ENCODE data around the gene GDI2.

Gene GDI2

DNA sequence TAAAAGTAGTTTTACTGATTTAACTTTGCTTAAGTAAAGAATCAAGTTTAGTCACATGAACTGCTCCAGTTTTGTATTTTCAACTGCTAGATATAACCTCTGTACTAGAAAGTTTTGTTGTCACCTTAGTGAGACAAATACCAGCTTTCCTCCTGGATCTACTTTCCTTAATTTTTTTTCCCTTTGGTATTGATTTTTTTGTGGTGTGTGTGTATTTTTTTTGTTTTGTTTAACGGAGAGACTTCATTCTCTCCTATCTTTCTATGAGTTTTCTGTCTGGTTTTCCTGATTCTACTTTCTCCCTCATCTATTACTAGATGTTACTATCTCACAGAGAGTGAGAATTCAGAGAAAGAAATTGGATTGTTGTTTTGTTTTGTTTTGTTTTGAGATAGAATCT, 76.6 kb downstream of the GDI2 start:
- no peaks in the 10 kb centered on the region for H3K27me3 ChIP-seq (ENCODE audit: control insufficient read depth, low read length)

GRCh38 chr10:5735119-5735518, 78.1 kb downstream of the GDI2 start:
- Histone ChIP-seq H3K4me2 (ENCODE audit: low read length) (no peak overlapping the region), H3K79me2 (ENCODE audit: control insufficient read depth, low read length) (peaks cover 100% of the 10 kb centered on the region), H3K4me1 (ENCODE audit: control insufficient read depth, low read length) (peaks cover 63% of the 10 kb centered on the region), H3K9me3 (ENCODE audit: control insufficient read depth, insufficient read depth, low read length) (no peaks in the 10 kb centered on the region), H3K36me3 (ENCODE audit: control insufficient read depth, low read length) (peaks cover 99% of the 10 kb centered on the region), H3F3A (ENCODE audit: control insufficient read depth, insufficient read depth) (peaks cover 51% of the 10 kb centered on the region), H3K27ac (ENCODE audit: low read depth, low read length) (no peak overlapping the region), H3K4me3 (ENCODE audit: low read length) (no peak overlapping the region), H4K20me1 (ENCODE audit: control insufficient read depth, insufficient read depth, low read depth, low read length) (peaks cover 21% of the 10 kb centered on the region; the same call in 1 of the 2 replicates), H3K27me3 (ENCODE audit: control insufficient read depth, low read length) (no peaks in the 10 kb centered on the region), H3K9me2 (replicated peaks; ENCODE audit: control insufficient read depth, low read length) (no peaks in the 10 kb centered on the region)
- TF ChIP-seq CTCF (IDR thresholded peaks at IDR 0.05; ENCODE audit: low read depth, low read length, poor library complexity, severe bottlenecking) (no peak), EZH2phosphoT487 (IDR thresholded peaks at IDR 0.05; ENCODE audit: borderline replicate concordance, low read length) (no peak)

More for the DNA sequence above, 76.6 kb downstream of the GDI2 start:
- H3K4me1 ChIP-seq (ENCODE audit: control insufficient read depth, low read length), result peaks cover 67% of the 10 kb centered on the region
- H3K79me2 ChIP-seq (ENCODE audit: control insufficient read depth, low read length), result peaks cover 100% of the 10 kb centered on the region
- H4K20me1 ChIP-seq (ENCODE audit: control insufficient read depth, insufficient read depth, low read depth, low read length), result peaks cover 27% of the 10 kb centered on the region; the same call in 1 of the 2 replicates
- no peak for TF ChIP-seq CTCF (IDR thresholded peaks at IDR 0.05; ENCODE audit: low read depth, low read length, poor library complexity, severe bottlenecking)
- TF ChIP-seq EZH2phosphoT487 (IDR thresholded peaks at IDR 0.05; ENCODE audit: borderline replicate concordance, low read length), result no peak
- peaks cover 99% of the 10 kb centered on the region for H3K36me3 ChIP-seq (ENCODE audit: control insufficient read depth, low read length)
- H3K27ac ChIP-seq (ENCODE audit: low read depth, low read length), result no peak overlapping the region
- peaks cover 57% of the 10 kb centered on the region for H3F3A ChIP-seq (ENCODE audit: control insufficient read depth, insufficient read depth)
- H3K4me2 ChIP-seq (ENCODE audit: low read length), result no peak overlapping the region
- H3K9me2 ChIP-seq (replicated peaks; ENCODE audit: control insufficient read depth, low read length), result no peaks in the 10 kb centered on the region
- no peaks in the 10 kb centered on the region for H3K9me3 ChIP-seq (ENCODE audit: control insufficient read depth, insufficient read depth, low read length)
- H3K4me3 ChIP-seq (ENCODE audit: low read length), result no peak overlapping the region

DNA sequence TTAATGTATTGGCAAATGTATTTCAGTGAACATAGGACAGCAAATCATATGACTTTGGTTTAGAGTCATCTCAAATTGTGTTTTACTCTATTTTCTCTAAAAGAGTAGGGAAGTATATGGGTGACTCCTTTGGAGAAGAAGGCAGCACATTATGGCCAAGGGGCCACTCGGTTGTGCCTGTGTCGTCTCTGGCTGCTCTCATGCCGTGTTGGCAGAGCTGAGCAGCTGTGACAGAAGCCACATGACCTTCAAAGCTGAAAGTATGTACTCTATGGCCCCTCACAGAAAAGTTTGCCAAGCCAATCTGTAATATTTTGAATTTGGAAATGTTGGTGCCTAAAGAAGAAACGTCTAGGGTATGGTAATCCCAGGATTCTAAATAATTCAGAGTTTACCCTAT, 81.1 kb downstream of the GDI2 start:
- H4K20me1 ChIP-seq (ENCODE audit: control insufficient read depth, insufficient read depth, low read depth, low read length), result peaks cover 6% of the 10 kb centered on the region; the same call in 1 of the 2 replicates
- peaks cover 37% of the 10 kb centered on the region for H3K4me1 ChIP-seq (ENCODE audit: control insufficient read depth, low read length)
- H3K9me3 ChIP-seq (ENCODE audit: control insufficient read depth, insufficient read depth, low read length), result no peaks in the 10 kb centered on the region
- H3K36me3 ChIP-seq (ENCODE audit: control insufficient read depth, low read length), result peaks cover 97% of the 10 kb centered on the region
- no peak overlapping the region for H3K27ac ChIP-seq (ENCODE audit: low read depth, low read length)
- H3F3A ChIP-seq (ENCODE audit: control insufficient read depth, insufficient read depth), result peaks cover 42% of the 10 kb centered on the region
- TF ChIP-seq CTCF (IDR thresholded peaks at IDR 0.05; ENCODE audit: low read depth, low read length, poor library complexity, severe bottlenecking) (no peak), EZH2phosphoT487 (IDR thresholded peaks at IDR 0.05; ENCODE audit: borderline replicate concordance, low read length) (no peak)
- no peak overlapping the region for H3K4me2 ChIP-seq (ENCODE audit: low read length)
- H3K79me2 ChIP-seq (ENCODE audit: control insufficient read depth, low read length), result peaks cover 97% of the 10 kb centered on the region
- no peaks in the 10 kb centered on the region for H3K27me3 ChIP-seq (ENCODE audit: control insufficient read depth, low read length)
- no peaks in the 10 kb centered on the region for H3K9me2 ChIP-seq (replicated peaks; ENCODE audit: control insufficient read depth, low read length)
- H3K4me3 ChIP-seq (ENCODE audit: low read length), result no peak overlapping the region

All from DOHH2 (cell line).